H1 (cell line): ENCODE results near the gene ITGA8. TPM values are rescaled to one million over a fixed set of nuclear protein-coding genes. Genes with fewer than 3 reads are reported as not detected.

ENCODE experiments used
- CTCF ChIA-PET: fragments of 300-600 bp; sonication (Branson Sonifier 250); formaldehyde crosslinking; loops from one replicate; lab custom pipeline; 2021; ENCODE audit not compliant: partially characterized antibody; lab: Charles Lee
- POLR2A ChIA-PET: fragments of 300-600 bp; sonication (Branson Sonifier 250); formaldehyde crosslinking; loops from one replicate; lab custom pipeline; 2021; ENCODE audit warnings: inconsistent platforms; ENCODE audit not compliant: partially characterized antibody; lab: Charles Lee
- DNase-seq, 2 experiments: peaks; one replicate each; pipeline versions ENCODE4 v3.0.0 to v3.0.0-alpha.2; 2010 to 2022; ENCODE audit warnings: low spot score in 2 of 2, low read depth in 1 of 2, mixed read lengths in 1 of 2
- FAIRE-seq: peaks from 2 replicates; lab custom pipeline; 2011; peaks lifted over from hg19 to GRCh38; lab: Jason Lieb, UNC
- H2AFZ ChIP-seq: 2 replicates; pipeline ENCODE4 v1.8.1; 2012; ENCODE audit warnings: low read length, inconsistent platforms
- H2AK5ac ChIP-seq: 2 replicates; pipeline ENCODE4 v1.6.1; 2013; ENCODE audit warnings: low read depth, low read length
- H2BK120ac ChIP-seq: replicated peaks from 2 replicates; pipeline ENCODE3; 2013; ENCODE audit warnings: low read depth, low read length, inconsistent platforms
- H2BK12ac ChIP-seq: 2 replicates; pipeline ENCODE4 v1.6.1; 2013; ENCODE audit warnings: low read depth, low read length
- H2BK15ac ChIP-seq: 2 replicates; pipeline ENCODE4 v1.6.1; 2013; ENCODE audit warnings: low read length
- H2BK20ac ChIP-seq: 2 replicates; pipeline ENCODE4 v1.6.1; 2013; ENCODE audit warnings: low read length
- H2BK5ac ChIP-seq: 2 replicates; pipeline ENCODE4 v1.6.1; 2013; ENCODE audit warnings: low read depth, low read length
- H3K14ac ChIP-seq: 2 replicates; pipeline ENCODE4 v1.6.1; 2013; ENCODE audit warnings: inconsistent platforms; ENCODE audit not compliant: insufficient read length
- H3K18ac ChIP-seq: 2 replicates; pipeline ENCODE4 v1.6.1; 2013; ENCODE audit warnings: low read length; ENCODE audit errors: extremely low read depth
- H3K23ac ChIP-seq: 2 replicates; pipeline ENCODE4 v1.6.1; 2013; ENCODE audit warnings: inconsistent platforms; ENCODE audit not compliant: insufficient read length
- H3K23me2 ChIP-seq: 2 replicates; pipeline ENCODE4 v1.6.1; 2013; ENCODE audit warnings: low read depth, low read length
- H3K27ac ChIP-seq: 2 replicates; pipeline ENCODE4 v1.6.1; 2011; ENCODE audit warnings: low read depth, low read length, inconsistent platforms
- H3K27me3 ChIP-seq, 4 experiments: replicated peaks in 1 of 4; 1 replicate in 1 of 4; 2 replicates in 3 of 4; pipeline versions ENCODE4 v1.6.1 to v1.8.1; 2011 to 2013; ENCODE audit warnings: low read length in 3 of 4, mild to moderate bottlenecking in 3 of 4, inconsistent platforms in 2 of 4, mixed read lengths in 2 of 4, moderate library complexity in 1 of 4; ENCODE audit not compliant: control insufficient read depth in 3 of 4, insufficient read depth in 3 of 4; ENCODE audit errors: extremely low read depth in 1 of 4
- H3K36me3 ChIP-seq, 4 experiments: 2 replicates each; pipeline versions ENCODE4 v1.6.1 to v1.8.1; 2011 to 2013; ENCODE audit warnings: mild to moderate bottlenecking in 4 of 4, low read length in 3 of 4, moderate library complexity in 2 of 4, control low read depth in 1 of 4, inconsistent platforms in 1 of 4; ENCODE audit not compliant: insufficient read depth in 4 of 4, control insufficient read depth in 2 of 4
- H3K4ac ChIP-seq: replicated peaks from 2 replicates; pipeline ENCODE3; 2013; ENCODE audit warnings: low read length, low read depth, mixed read lengths, inconsistent platforms; ENCODE audit not compliant: insufficient read length
- H3K4me1 ChIP-seq, 4 experiments: replicated peaks in 1 of 4; 1 replicate in 1 of 4; 2 replicates in 3 of 4; pipeline versions ENCODE4 v1.6.1 to v1.8.1; 2011 to 2013; ENCODE audit warnings: low read length in 3 of 4, inconsistent platforms in 2 of 4, mixed read lengths in 1 of 4; ENCODE audit not compliant: insufficient read depth in 4 of 4, control insufficient read depth in 3 of 4
- H3K4me2 ChIP-seq, 2 experiments: 2 replicates each; pipeline versions ENCODE4 v1.6.1 to v1.8.1; 2011 to 2013; ENCODE audit warnings: low read depth in 2 of 2, low read length in 2 of 2, control low read depth in 1 of 2, inconsistent platforms in 1 of 2, mild to moderate bottlenecking in 1 of 2; ENCODE audit not compliant: insufficient read depth in 1 of 2
- H3K4me3 ChIP-seq, 4 experiments: fragments of 200-600, 300-600 bp in 1 of 4; sonication (generic), shearing (Covaris generic), sonication (Bioruptor Twin) in 1 of 4; 2 replicates each; pipeline versions ENCODE4 v1.5.1 to v1.8.1; 2011 to 2016; ENCODE audit warnings: low read length in 4 of 4, low read depth in 3 of 4, control low read depth in 2 of 4, inconsistent platforms in 2 of 4, mild to moderate bottlenecking in 2 of 4, mixed read lengths in 1 of 4, moderate library complexity in 1 of 4; ENCODE audit not compliant: insufficient read depth in 2 of 4; ENCODE audit errors: extremely low read depth in 1 of 4
- H3K56ac ChIP-seq: replicated peaks from 2 replicates; pipeline ENCODE3; 2013; ENCODE audit warnings: low read depth, mild to moderate bottlenecking, mixed read lengths, low read length, inconsistent platforms; ENCODE audit not compliant: insufficient read length
- H3K79me1 ChIP-seq: 2 replicates; pipeline ENCODE4 v1.6.1; 2013; ENCODE audit warnings: low read depth, low read length, control low read depth
- H3K79me2 ChIP-seq, 2 experiments: 2 replicates each; pipeline versions ENCODE4 v1.6.1 to v1.8.1; 2012 to 2013; ENCODE audit warnings: low read length in 2 of 2, mild to moderate bottlenecking in 2 of 2, inconsistent platforms in 1 of 2; ENCODE audit not compliant: insufficient read depth in 2 of 2, control insufficient read depth in 1 of 2
- H3K9ac ChIP-seq, 4 experiments: replicated peaks in 1 of 4; 1 replicate in 1 of 4; 2 replicates in 3 of 4; pipeline versions ENCODE4 v1.6.1 to v1.8.1; 2011 to 2013; ENCODE audit warnings: low read depth in 3 of 4, low read length in 3 of 4, control low read depth in 2 of 4, mild to moderate bottlenecking in 2 of 4, moderate library complexity in 2 of 4, inconsistent platforms in 1 of 4; ENCODE audit errors: extremely low read depth in 1 of 4
- H3K9me3 ChIP-seq, 2 experiments: 2 replicates each; pipeline versions ENCODE4 v1.6.1 to v1.8.1; 2012 to 2013; ENCODE audit warnings: mild to moderate bottlenecking in 2 of 2, moderate library complexity in 2 of 2, control low read depth in 1 of 2, inconsistent platforms in 1 of 2, low read depth in 1 of 2, low read length in 1 of 2, mixed read lengths in 1 of 2; ENCODE audit not compliant: insufficient read depth in 2 of 2
- H4K20me1 ChIP-seq, 2 experiments: replicated peaks in 1 of 2; 2 replicates each; pipeline versions ENCODE3 to v1.8.1; 2011 to 2013; ENCODE audit warnings: inconsistent platforms in 2 of 2, low read length in 2 of 2, mild to moderate bottlenecking in 1 of 2; ENCODE audit not compliant: insufficient read depth in 2 of 2, control insufficient read depth in 1 of 2
- H4K5ac ChIP-seq: 2 replicates; pipeline ENCODE4 v1.6.1; 2013; ENCODE audit warnings: low read length, low read depth, mixed read lengths, inconsistent platforms; ENCODE audit not compliant: insufficient read length
- H4K8ac ChIP-seq: 2 replicates; pipeline ENCODE4 v1.8.0; 2013; ENCODE audit warnings: mild to moderate bottlenecking, moderate library complexity, low read length, inconsistent platforms; ENCODE audit not compliant: insufficient read depth; ENCODE audit errors: extremely low read depth
- H4K91ac ChIP-seq: replicated peaks from 2 replicates; pipeline ENCODE3; 2013; ENCODE audit warnings: low read length, mixed read lengths, inconsistent platforms; ENCODE audit not compliant: insufficient read length
- POLR2AphosphoS5 ChIP-seq: IDR thresholded peaks from 2 replicates; pipeline ENCODE4 v1.6.1; 2011; ENCODE audit warnings: low read depth, low read length
- SP1 ChIP-seq: IDR thresholded peaks from 2 replicates; pipeline ENCODE4 v1.6.1; 2011; ENCODE audit warnings: low read depth, low read length
- WGBS, 2 experiments: shearing (Covaris generic) in 1 of 2; methylation state at CpG; one replicate each; pipeline versions ENCODE4 v1.1.6 to v1.1.7; 2013 to 2015; ENCODE audit warnings: low lambda C conversion rate in 2 of 2, mixed read lengths in 2 of 2, inconsistent platforms in 1 of 2, low coverage in 1 of 2, missing lambda C conversion rate in 1 of 2; ENCODE audit not compliant: insufficient replicate concordance in 2 of 2, insufficient coverage in 1 of 2, insufficient read length in 1 of 2; ENCODE audit errors: extremely low coverage in 1 of 2, missing lambda C conversion rate in 1 of 2; 5-methylcytosine and 5-hydroxymethylcytosine counted together
- polyA plus RNA-seq, 7 experiments: library from polyadenylated mRNA; depleted of rRNA in 3 of 7; stranded (reverse) in 5 of 7; unstranded in 2 of 7; fragments of >200 nt in 5 of 7; fragments of 200-250 nt in 2 of 7; gene quantifications; 1 replicate in 5 of 7; 2 replicates in 1 of 7; 4 replicates in 1 of 7; pipeline versions ENCODE4 v1.2.1 to v1.2.3, GENCODE V29; 2011 to 2013; ENCODE audit warnings: missing spikeins in 2 of 7, mixed read lengths in 2 of 7
- total RNA-seq: library from RNA; stranded (reverse); fragmentation: NEBNext Ultra II Directional; extraction: Animal tissue kit (Norgen Biotek cat#: 25700); gene quantifications from 2 replicates; pipeline ENCODE4 v1.2.1, GENCODE V29; 2021

ITGA8 gene
- total and polyA plus RNA-seq, 2 of the 8 experiments (the other 6 are each of a cell fraction or from before 2014, with no cell fraction given): not detected

GRCh38 chr10:15661574-15661973 lies 58.1 kb downstream of the ITGA8 start:
- no peak overlapping the region for H4K8ac ChIP-seq
- H4K91ac ChIP-seq: no peak overlapping the region
- H3K14ac ChIP-seq: no peak overlapping the region
- H2AFZ ChIP-seq: no peak overlapping the region
- no peaks in the 10 kb centered on the region for H3K79me2 ChIP-seq
- H4K20me1 ChIP-seq: no peaks in the 10 kb centered on the region
- H3K27me3 ChIP-seq: no peaks in the 10 kb centered on the region
- H3K36me3 ChIP-seq: no peaks in the 10 kb centered on the region
- no peak overlapping the region for H3K4me3 ChIP-seq
- no peaks in the 10 kb centered on the region for H3K23me2 ChIP-seq
- no peaks in the 10 kb centered on the region for H3K9me3 ChIP-seq
- H2BK5ac ChIP-seq: no peak overlapping the region
- no peaks in the 10 kb centered on the region for H3K79me1 ChIP-seq
- no peaks in the 10 kb centered on the region for H3K4me1 ChIP-seq
- H2BK20ac ChIP-seq: no peak overlapping the region
- FAIRE-seq (no peak), DNase-seq (no peak)
- H2BK120ac ChIP-seq: no peak overlapping the region
- ChIA-PET CTCF (interaction anchor here (0.7 to 2.0 kb wide), 14 partner anchors 9 to 231 kb away, joined by 3 to 14 read pairs (median 4); no protein-coding TSS in a partner anchor), POLR2A (no interaction called here)
- no peak overlapping the region for H2BK15ac ChIP-seq
- no peak overlapping the region for H3K18ac ChIP-seq
- no peak overlapping the region for H3K9ac ChIP-seq
- H4K5ac ChIP-seq: no peak overlapping the region
- no peak overlapping the region for H3K56ac ChIP-seq
- H3K23ac ChIP-seq: no peak overlapping the region
- H2BK12ac ChIP-seq: no peak overlapping the region
- WGBS, 2 experiments: 88% methylated on average over 5 of the region's 5 CpGs; no CpG with 5 or more reads in 1 of the 2 experiments
- H3K27ac ChIP-seq: no peak overlapping the region
- H3K4me2 ChIP-seq: no peak overlapping the region
- no peak overlapping the region for H2AK5ac ChIP-seq
- H3K4ac ChIP-seq: no peak overlapping the region
- TF ChIP-seq SP1: no peak
- TF ChIP-seq POLR2AphosphoS5: no peak
- TF ChIP-seq, all 59 proteins: peak for 0
